ENCODE measurements around the gene CDS1.
A peak's percentile ranks its signal among the peaks of the same experiment; 100 is the strongest.
"Not testable (repeated sequence)": the region's sequence is repeated elsewhere in the genome, so short reads cannot be mapped to it uniquely, and the experiment has no call there.

The CDS1 gene

DNA sequence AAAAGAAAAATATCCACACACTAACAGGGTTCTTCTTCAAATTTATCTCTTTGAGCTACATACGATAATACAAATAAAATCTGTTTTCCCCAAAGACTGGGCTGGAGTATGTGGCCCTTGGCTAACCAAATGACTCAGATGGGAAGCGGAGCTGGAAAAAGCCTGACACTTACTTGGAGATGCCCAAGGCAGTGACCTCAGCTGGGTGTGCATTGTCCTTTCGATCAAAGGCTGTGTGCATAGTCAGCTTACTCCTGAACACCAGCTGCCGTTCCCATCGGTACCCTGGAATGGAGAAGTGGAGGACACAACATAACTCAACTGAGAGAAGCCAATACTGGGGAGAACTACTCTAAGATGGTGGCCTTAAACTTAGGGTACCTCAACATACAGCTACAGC lies 95.1 kb downstream of the CDS1 start:
- DNase-seq, result no peak

- no peak for DNase-seq
Observed at GRCh38 chr4:84678976-84679744, 96.2 kb downstream of the CDS1 start.

DNA sequence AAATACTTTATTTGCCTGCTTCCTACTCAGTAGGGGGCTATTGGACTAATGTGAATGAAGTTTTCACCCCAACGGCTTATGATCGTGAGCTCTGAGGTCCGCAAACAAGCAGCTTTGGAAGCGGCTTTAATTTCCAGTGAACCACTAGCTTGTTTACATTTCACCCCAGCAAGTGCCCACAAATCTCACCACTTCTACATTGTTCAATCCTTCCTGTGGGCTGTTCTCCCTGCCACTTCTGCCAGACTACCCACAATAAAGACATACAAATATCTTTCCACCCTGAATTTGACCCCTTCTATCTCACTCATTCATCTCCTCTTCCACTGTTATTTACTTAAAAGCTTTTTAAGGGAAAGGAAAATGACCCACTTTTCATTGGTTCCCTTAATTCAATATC lies 98.0 kb downstream of the CDS1 start:
- no peak for DNase-seq

DNA sequence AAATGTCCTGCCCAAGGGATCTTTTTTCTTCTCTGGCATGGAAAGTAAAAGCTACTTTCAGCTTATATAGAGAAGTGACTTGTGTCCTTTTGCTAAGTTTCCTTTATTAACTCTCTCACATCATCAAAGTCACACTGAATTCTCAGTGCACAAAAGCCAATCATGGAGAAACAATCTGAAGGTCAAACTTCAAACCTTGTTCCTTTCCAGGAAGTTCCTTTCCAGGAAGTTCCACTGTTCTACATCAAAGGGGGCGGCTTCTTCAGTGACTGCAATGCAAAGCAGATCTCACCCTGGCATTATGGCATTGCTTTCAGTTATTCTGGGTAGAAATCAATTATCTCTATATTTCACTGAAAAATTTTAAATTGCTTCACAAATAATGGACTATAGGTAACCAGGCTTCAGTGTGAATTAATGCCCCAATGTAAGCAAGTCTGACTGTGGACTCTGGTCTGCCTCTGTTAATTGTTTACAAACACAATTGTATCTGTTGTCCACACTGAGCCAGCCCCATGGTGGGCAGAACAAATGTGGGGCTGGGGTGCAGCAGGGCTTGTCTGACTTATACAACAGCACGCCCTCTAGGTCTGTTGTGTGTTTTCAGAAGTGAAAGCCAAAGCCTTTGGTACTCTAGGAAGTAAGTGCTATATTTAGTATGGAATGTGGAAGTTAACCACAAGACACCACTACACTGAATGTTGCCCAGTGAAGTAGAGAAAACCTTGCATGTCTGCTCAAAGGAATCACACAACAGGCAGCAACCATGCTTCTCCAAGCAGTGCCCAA lies 98.8 kb downstream of the CDS1 start:
- peak; percentile 7 for DNase-seq

GRCh38 chr4:84682661-84683060 lies 99.7 kb downstream of the CDS1 start:
- not testable (repeated sequence) for DNase-seq

DNA sequence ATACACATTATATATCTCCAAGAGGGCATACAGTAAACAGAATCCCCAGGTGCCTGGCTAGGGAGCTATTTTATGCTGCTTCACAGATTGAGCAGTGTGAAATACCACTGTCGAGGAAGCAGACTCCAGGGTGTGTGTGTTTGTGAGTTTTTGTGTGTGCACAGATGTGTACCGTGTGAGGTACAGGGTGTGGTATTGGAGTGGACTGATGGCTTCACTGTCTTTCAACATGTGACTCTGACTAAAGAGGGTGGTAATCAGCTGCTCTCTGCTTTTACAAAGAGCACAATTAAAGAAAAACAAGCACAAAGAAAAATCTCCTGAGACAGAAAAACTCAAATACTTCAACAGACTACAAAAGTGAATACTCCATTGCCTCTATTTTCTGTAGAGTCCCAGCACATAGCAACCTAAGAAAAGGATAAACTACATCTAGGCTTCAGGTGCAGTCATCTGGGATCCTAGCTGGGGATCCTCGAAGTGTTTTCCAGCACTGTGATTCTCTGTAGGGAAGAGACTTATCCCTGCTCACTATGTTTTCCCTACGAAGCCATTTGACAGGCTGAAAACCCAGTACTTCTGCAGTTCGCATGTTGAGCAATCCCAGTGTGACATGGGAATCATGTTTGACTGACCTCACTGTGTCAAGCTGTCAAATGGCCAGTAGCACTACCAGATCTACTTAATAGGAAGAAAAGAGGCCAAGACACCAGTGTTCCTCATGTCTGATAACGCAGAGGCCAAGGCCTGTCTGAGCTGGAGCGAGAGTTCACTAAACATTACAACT lies 100.3 kb downstream of the CDS1 start:
- no peak for DNase-seq

GRCh38 chr4:84684361-84684760 lies 101.4 kb downstream of the CDS1 start:
- no peak for DNase-seq

- no peak for DNase-seq
Observed at GRCh38 chr4:84685105-84685504, 102.2 kb downstream of the CDS1 start.

DNA sequence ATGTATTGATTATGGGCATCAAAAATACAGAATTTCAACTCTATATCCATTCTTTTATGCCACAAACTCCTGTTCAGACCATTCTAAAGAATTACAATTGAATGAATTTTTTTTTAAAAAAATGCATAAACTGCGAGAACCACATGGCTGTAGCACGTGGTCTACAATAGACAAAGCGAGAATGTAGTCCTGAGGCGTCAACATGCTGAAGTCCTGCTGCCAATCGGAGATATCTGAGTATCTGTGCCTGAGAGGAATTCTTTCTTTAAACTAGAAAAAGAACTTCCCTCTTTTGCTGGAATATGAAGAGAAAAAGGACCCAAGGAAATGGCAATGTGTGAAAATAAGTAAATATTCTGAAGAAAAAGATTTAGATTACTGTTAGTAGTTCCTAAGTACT lies 105.7 kb downstream of the CDS1 start:
- DNase-seq, result no peak

- DNase-seq, result no peak
Observed at GRCh38 chr4:84689197-84689596, 106.3 kb downstream of the CDS1 start.

GRCh38 chr4:84690481-84690880 lies 107.6 kb downstream of the CDS1 start:
- DNase-seq, result no peak

- DNase-seq, result no peak
Observed at GRCh38 chr4:84691170-84691691, 108.3 kb downstream of the CDS1 start.

DNA sequence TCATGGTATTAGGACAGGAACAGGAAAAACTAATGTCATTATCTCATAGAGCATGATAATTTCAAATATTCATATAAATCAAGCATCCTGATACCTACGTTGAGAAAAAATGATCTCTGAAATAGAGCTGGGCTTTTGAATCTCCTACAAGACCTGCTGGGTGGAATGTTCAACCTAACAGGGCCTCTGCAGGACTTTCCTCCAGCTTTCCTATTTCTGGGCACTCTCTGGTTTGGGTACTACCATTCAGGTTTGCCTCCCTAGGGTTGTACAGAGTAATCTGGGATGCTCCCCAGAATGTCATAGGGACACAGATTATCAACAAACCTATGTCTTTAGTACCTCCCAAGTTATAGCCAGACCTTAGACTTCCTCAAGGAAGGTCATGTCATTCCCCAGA lies 108.9 kb downstream of the CDS1 start:
- DNase-seq, result no peak

DNA sequence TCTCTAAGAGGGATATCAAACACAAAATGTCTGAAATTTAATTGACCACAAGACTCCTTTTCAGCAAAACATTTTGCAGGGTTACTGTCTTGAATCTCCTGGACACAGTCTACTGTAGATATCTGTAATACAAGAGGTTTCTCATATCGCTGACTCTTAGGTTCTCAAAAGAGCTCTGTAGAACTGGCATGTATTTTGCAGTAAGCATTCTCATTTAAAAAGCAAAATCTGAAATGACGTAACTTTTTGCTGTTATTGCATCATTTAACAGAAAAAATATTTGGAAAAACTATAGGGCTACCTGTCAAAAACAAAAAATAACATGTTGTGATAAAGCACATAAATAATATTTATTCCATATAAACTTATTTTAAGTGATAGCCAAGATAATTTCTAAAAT lies 114.2 kb downstream of the CDS1 start:
- no peak for DNase-seq

GRCh38 chr4:84697615-84698201 lies 114.8 kb downstream of the CDS1 start:
- no peak for DNase-seq

- DNase-seq, result no peak
Observed at GRCh38 chr4:84699001-84699671, 116.2 kb downstream of the CDS1 start.

Data from DMS53 (cell line).